ENCODE measurements around the gene MOCS1. TPM values are rescaled to one million over a fixed set of nuclear protein-coding genes. Genes with fewer than 3 reads are reported as not detected.
A peak's percentile ranks its signal among the peaks of the same experiment; 100 is the strongest.

Gene MOCS1
- total and polyA plus RNA-seq, 9 of the 15 experiments (the other 6 are each of a cell fraction or from before 2014, with no cell fraction given) = 0.69 to 12.7 (median 8.7) TPM

DNA sequence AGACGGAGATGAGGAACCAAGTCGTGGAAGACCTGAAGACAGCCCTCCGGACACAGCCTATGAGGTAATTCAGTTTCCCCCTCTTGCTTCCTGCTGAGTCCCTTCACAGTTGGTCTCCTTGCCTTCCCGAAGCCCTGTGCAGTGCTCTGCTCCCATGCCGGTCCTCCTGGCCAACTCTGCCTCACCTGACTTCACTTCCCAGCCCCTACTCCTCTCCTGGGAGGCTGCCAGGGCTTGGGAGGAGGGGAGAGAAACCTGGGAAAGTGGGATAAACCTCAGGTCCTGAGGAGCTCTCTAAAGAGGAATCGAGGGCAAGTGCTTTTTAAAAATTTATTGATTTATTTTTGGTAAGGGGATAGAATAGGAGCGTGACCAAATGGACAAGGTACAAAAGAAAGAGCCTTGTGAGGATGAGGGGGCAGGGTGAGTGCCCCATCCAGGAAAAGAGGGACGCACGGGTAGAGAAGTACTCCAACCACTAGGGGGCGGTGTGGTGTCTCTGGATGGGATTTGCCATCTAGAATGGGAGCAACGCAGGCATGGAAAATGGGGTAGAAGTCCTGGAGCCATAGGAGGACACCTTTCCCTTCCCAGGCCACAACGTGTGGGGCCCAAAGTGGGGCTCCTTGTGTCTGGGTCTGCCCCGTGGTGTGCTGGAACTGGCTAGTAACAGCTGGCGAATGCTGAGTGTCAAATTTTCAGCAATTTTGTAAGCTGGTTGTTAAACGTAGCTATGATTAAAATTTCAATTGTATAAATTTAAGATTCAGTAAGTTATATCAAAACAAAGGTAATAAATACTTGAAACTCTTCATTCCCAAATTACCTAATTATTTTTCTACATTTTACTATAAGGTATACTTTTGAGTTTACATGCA is 69.0 kb downstream of the MOCS1 start (continued):
- TF ChIP-seq POLR2H (tag; IDR thresholded peaks at IDR 0.05; ENCODE audit: low read depth) = no peak
- peak; percentile 60; the same call in 1 of the 2 replicates for TF ChIP-seq STAG1 (CRISPR knock-in tag; IDR thresholded peaks at IDR 0.05; ENCODE audit: borderline replicate concordance)
- TF ChIP-seq, protein P1, sequence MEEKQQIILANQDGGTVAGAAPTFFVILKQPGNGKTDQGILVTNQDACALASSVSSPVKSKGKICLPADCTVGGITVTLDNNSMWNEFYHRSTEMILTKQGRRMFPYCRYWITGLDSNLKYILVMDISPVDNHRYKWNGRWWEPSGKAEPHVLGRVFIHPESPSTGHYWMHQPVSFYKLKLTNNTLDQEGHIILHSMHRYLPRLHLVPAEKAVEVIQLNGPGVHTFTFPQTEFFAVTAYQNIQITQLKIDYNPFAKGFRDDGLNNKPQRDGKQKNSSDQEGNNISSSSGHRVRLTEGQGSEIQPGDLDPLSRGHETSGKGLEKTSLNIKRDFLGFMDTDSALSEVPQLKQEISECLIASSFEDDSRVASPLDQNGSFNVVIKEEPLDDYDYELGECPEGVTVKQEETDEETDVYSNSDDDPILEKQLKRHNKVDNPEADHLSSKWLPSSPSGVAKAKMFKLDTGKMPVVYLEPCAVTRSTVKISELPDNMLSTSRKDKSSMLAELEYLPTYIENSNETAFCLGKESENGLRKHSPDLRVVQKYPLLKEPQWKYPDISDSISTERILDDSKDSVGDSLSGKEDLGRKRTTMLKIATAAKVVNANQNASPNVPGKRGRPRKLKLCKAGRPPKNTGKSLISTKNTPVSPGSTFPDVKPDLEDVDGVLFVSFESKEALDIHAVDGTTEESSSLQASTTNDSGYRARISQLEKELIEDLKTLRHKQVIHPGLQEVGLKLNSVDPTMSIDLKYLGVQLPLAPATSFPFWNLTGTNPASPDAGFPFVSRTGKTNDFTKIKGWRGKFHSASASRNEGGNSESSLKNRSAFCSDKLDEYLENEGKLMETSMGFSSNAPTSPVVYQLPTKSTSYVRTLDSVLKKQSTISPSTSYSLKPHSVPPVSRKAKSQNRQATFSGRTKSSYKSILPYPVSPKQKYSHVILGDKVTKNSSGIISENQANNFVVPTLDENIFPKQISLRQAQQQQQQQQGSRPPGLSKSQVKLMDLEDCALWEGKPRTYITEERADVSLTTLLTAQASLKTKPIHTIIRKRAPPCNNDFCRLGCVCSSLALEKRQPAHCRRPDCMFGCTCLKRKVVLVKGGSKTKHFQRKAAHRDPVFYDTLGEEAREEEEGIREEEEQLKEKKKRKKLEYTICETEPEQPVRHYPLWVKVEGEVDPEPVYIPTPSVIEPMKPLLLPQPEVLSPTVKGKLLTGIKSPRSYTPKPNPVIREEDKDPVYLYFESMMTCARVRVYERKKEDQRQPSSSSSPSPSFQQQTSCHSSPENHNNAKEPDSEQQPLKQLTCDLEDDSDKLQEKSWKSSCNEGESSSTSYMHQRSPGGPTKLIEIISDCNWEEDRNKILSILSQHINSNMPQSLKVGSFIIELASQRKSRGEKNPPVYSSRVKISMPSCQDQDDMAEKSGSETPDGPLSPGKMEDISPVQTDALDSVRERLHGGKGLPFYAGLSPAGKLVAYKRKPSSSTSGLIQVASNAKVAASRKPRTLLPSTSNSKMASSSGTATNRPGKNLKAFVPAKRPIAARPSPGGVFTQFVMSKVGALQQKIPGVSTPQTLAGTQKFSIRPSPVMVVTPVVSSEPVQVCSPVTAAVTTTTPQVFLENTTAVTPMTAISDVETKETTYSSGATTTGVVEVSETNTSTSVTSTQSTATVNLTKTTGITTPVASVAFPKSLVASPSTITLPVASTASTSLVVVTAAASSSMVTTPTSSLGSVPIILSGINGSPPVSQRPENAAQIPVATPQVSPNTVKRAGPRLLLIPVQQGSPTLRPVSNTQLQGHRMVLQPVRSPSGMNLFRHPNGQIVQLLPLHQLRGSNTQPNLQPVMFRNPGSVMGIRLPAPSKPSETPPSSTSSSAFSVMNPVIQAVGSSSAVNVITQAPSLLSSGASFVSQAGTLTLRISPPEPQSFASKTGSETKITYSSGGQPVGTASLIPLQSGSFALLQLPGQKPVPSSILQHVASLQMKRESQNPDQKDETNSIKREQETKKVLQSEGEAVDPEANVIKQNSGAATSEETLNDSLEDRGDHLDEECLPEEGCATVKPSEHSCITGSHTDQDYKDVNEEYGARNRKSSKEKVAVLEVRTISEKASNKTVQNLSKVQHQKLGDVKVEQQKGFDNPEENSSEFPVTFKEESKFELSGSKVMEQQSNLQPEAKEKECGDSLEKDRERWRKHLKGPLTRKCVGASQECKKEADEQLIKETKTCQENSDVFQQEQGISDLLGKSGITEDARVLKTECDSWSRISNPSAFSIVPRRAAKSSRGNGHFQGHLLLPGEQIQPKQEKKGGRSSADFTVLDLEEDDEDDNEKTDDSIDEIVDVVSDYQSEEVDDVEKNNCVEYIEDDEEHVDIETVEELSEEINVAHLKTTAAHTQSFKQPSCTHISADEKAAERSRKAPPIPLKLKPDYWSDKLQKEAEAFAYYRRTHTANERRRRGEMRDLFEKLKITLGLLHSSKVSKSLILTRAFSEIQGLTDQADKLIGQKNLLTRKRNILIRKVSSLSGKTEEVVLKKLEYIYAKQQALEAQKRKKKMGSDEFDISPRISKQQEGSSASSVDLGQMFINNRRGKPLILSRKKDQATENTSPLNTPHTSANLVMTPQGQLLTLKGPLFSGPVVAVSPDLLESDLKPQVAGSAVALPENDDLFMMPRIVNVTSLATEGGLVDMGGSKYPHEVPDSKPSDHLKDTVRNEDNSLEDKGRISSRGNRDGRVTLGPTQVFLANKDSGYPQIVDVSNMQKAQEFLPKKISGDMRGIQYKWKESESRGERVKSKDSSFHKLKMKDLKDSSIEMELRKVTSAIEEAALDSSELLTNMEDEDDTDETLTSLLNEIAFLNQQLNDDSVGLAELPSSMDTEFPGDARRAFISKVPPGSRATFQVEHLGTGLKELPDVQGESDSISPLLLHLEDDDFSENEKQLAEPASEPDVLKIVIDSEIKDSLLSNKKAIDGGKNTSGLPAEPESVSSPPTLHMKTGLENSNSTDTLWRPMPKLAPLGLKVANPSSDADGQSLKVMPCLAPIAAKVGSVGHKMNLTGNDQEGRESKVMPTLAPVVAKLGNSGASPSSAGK (IDR thresholded peaks at IDR 0.05) = no peak
- no peak for TF ChIP-seq ZNF696 (CRISPR knock-in tag; conservative IDR thresholded peaks at IDR 0.05)
- TF ChIP-seq, protein P2, sequence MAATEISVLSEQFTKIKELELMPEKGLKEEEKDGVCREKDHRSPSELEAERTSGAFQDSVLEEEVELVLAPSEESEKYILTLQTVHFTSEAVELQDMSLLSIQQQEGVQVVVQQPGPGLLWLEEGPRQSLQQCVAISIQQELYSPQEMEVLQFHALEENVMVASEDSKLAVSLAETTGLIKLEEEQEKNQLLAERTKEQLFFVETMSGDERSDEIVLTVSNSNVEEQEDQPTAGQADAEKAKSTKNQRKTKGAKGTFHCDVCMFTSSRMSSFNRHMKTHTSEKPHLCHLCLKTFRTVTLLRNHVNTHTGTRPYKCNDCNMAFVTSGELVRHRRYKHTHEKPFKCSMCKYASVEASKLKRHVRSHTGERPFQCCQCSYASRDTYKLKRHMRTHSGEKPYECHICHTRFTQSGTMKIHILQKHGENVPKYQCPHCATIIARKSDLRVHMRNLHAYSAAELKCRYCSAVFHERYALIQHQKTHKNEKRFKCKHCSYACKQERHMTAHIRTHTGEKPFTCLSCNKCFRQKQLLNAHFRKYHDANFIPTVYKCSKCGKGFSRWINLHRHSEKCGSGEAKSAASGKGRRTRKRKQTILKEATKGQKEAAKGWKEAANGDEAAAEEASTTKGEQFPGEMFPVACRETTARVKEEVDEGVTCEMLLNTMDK (IDR thresholded peaks at IDR 0.05; ENCODE audit: borderline replicate concordance, insufficient read depth, low read depth, low read length, poor library complexity, severe bottlenecking) = peak; percentile 4
- no peak for TF ChIP-seq CBFA2T2 (conservative IDR thresholded peaks at IDR 0.05)
- TF ChIP-seq RB1 (IDR thresholded peaks at IDR 0.05; ENCODE audit: low read depth) = peak; percentile 34; the same call in 1 of the 2 replicates
- TF ChIP-seq, protein P3, sequence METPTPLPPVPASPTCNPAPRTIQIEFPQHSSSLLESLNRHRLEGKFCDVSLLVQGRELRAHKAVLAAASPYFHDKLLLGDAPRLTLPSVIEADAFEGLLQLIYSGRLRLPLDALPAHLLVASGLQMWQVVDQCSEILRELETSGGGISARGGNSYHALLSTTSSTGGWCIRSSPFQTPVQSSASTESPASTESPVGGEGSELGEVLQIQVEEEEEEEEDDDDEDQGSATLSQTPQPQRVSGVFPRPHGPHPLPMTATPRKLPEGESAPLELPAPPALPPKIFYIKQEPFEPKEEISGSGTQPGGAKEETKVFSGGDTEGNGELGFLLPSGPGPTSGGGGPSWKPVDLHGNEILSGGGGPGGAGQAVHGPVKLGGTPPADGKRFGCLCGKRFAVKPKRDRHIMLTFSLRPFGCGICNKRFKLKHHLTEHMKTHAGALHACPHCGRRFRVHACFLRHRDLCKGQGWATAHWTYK (CRISPR knock-in tag; IDR thresholded peaks at IDR 0.05) = no peak
- no peak for TF ChIP-seq XRCC4 (IDR thresholded peaks at IDR 0.05; ENCODE audit: extremely low read depth, insufficient read depth, insufficient read length)
- no peak for TF ChIP-seq STAT5B (CRISPR knock-in tag; IDR thresholded peaks at IDR 0.05)
- no peak for TF ChIP-seq RUNX1 (IDR thresholded peaks at IDR 0.05; ENCODE audit: low read depth)
- TF ChIP-seq TEAD2 (tag; IDR thresholded peaks at IDR 0.05) = no peak
